HCT116 (cell line): ENCODE data around the gene COL4A3. TPM values are rescaled to one million over a fixed set of nuclear protein-coding genes. Genes with fewer than 3 reads are reported as not detected.

Experiments
- ATAC-seq: fragments of 200-7000 bp; cut with Tn5 transposase; 2 replicates; pipeline ENCODE4 v1.9.1; 2020; ENCODE audit warnings: mild to moderate bottlenecking, moderate library complexity
- BruUV-seq: library from RNA; stranded (reverse); fragments of 400-500 nt; replicated peaks from 2 replicates; lab custom pipeline; 2021; lab: Mats Ljungman, UMichigan
- CTCF ChIA-PET: fragments of 300-600 bp; sonication (Branson Sonifier 250); formaldehyde crosslinking; loops from one replicate; lab custom pipeline; 2021; ENCODE audit warnings: antibody characterized with exemption; lab: Charles Lee
- POLR2A ChIA-PET: fragments of 300-600, 350-600 bp; sonication (Branson Sonifier 250); formaldehyde crosslinking; loops from one replicate; lab custom pipeline; 2021; ENCODE audit warnings: antibody characterized with exemption; lab: Charles Lee
- RAD21 ChIA-PET, 2 experiments: fragments of 300-600 bp; sonication (Branson Sonifier 250); formaldehyde crosslinking; loops; one replicate each; lab custom pipeline; 2023; ENCODE audit warnings: low total read pairs in 2 of 2; ENCODE audit not compliant: uncharacterized antibody in 2 of 2, unreplicated experiment in 2 of 2, low non-redundant PET in 1 of 2; lab: Charles Lee
- DNase-seq: peaks from one replicate; pipeline ENCODE4 v3.0.0-alpha.2; 2010; ENCODE audit warnings: low read depth, low spot score
- H2AFZ ChIP-seq: fragments of 200-600 bp; shearing (Covaris generic), sonication (generic); 2 replicates; pipeline ENCODE4 v1.6.1; 2017; ENCODE audit warnings: low read depth, mixed run types, mixed read lengths, antibody characterized with exemption, low read length; ENCODE audit not compliant: poor library complexity, severe bottlenecking
- H3K27ac ChIP-seq: 2 replicates; pipeline ENCODE4 v1.5.1; 2012; ENCODE audit warnings: low read depth, low read length
- H3K27me3 ChIP-seq: fragments of 200-600 bp; sonication (generic); 2 replicates; pipeline ENCODE4 v1.6.1; 2016; ENCODE audit warnings: mixed run types, low read length, mixed read lengths; ENCODE audit not compliant: insufficient read depth
- H3K36me3 ChIP-seq, 2 experiments: fragments of 200-500 bp in 1 of 2; fragments of 200-600 bp in 1 of 2; sonication (Bioruptor generic) in 1 of 2; sonication (generic) in 1 of 2; 2 replicates each; pipeline versions ENCODE4 v1.5.1 to v1.6.1; 2014 to 2016; ENCODE audit warnings: low read length in 2 of 2, inconsistent platforms in 1 of 2, mixed read lengths in 1 of 2, mixed run types in 1 of 2; ENCODE audit not compliant: insufficient read depth in 2 of 2, control insufficient read depth in 1 of 2
- H3K4me1 ChIP-seq, 2 experiments: fragments of 200-600 bp in 1 of 2; sonication (generic) in 1 of 2; 2 replicates each; pipeline versions ENCODE4 v1.5.1 to v1.6.1; 2012 to 2017; ENCODE audit warnings: low read length in 2 of 2, inconsistent platforms in 1 of 2, mild to moderate bottlenecking in 1 of 2, mixed read lengths in 1 of 2, mixed run types in 1 of 2, moderate library complexity in 1 of 2; ENCODE audit not compliant: insufficient read depth in 2 of 2, control insufficient read depth in 1 of 2
- H3K4me2 ChIP-seq: fragments of 200-600 bp; sonication (generic); 2 replicates; pipeline ENCODE4 v1.6.1; 2017; ENCODE audit warnings: mixed run types, low read length, mixed read lengths
- H3K4me3 ChIP-seq, 2 experiments: fragments of 200-600 bp in 1 of 2; sonication (generic) in 1 of 2; replicated peaks in 1 of 2; 2 replicates each; pipeline ENCODE4 v1.5.1; 2011 to 2016; ENCODE audit warnings: low read length in 2 of 2, control low read depth in 1 of 2, low read depth in 1 of 2, mild to moderate bottlenecking in 1 of 2, mixed read lengths in 1 of 2, mixed run types in 1 of 2
- H3K79me2 ChIP-seq: fragments of 200-600 bp; sonication (generic); 2 replicates; pipeline ENCODE4 v1.6.1; 2017; ENCODE audit warnings: mild to moderate bottlenecking, mixed run types, low read length, moderate library complexity, mixed read lengths; ENCODE audit not compliant: insufficient read depth
- H3K9ac ChIP-seq: fragments of 200-600 bp; sonication (generic); 2 replicates; pipeline ENCODE4 v1.6.1; 2016; ENCODE audit warnings: low read length, mixed read lengths
- H3K9me2 ChIP-seq: fragments of 200-600 bp; sonication (generic), shearing (Covaris generic); 2 replicates; pipeline ENCODE4 v1.6.1; 2017; ENCODE audit warnings: mixed run types, mild to moderate bottlenecking, moderate library complexity; ENCODE audit not compliant: insufficient read depth
- H3K9me3 ChIP-seq, 2 experiments: fragments of 200-500 bp in 1 of 2; fragments of 200-600 bp in 1 of 2; sonication (Bioruptor generic) in 1 of 2; sonication (generic) in 1 of 2; 2 replicates each; pipeline ENCODE4 v1.6.1; 2014 to 2017; ENCODE audit warnings: low read length in 2 of 2, mixed read lengths in 2 of 2, inconsistent platforms in 1 of 2, low read depth in 1 of 2, mild to moderate bottlenecking in 1 of 2, mixed run types in 1 of 2, moderate library complexity in 1 of 2; ENCODE audit not compliant: control insufficient read depth in 1 of 2, insufficient read depth in 1 of 2
- H4K20me1 ChIP-seq: fragments of 200-600 bp; sonication (generic), shearing (Covaris generic); 2 replicates; pipeline ENCODE4 v1.6.1; 2017; ENCODE audit warnings: mixed run types, mild to moderate bottlenecking, moderate library complexity; ENCODE audit not compliant: insufficient read depth
- CBX3 ChIP-seq: IDR thresholded peaks from 2 replicates; pipeline ENCODE4 v1.6.1; 2012; ENCODE audit warnings: low read depth
- EGR1 ChIP-seq: IDR thresholded peaks from 2 replicates; pipeline ENCODE4 v1.6.1; 2012; ENCODE audit warnings: low read depth
- ELF1 ChIP-seq: IDR thresholded peaks from 2 replicates; pipeline ENCODE4 v1.6.1; 2012; ENCODE audit warnings: low read depth, borderline replicate concordance
- EZH2 ChIP-seq: fragments of 200-600 bp; sonication (generic); IDR thresholded peaks from 2 replicates; pipeline ENCODE4 v1.6.1; 2017; ENCODE audit warnings: antibody characterized with exemption, mixed run types
- JUND ChIP-seq: IDR thresholded peaks from 2 replicates; pipeline ENCODE4 v1.6.1; 2012
- MAX ChIP-seq: IDR thresholded peaks from 2 replicates; pipeline ENCODE4 v1.6.1; 2012
- POLR2AphosphoS5 ChIP-seq: IDR thresholded peaks from 2 replicates; pipeline ENCODE4 v1.6.1; 2011; ENCODE audit warnings: mild to moderate bottlenecking, low read depth, low read length, moderate library complexity
- RAD21 ChIP-seq: IDR thresholded peaks from 2 replicates; pipeline ENCODE4 v1.6.1; 2012; ENCODE audit warnings: low read depth, mild to moderate bottlenecking
- SP1 ChIP-seq: IDR thresholded peaks from 2 replicates; pipeline ENCODE4 v1.6.1; 2012; ENCODE audit warnings: low read depth
- YY1 ChIP-seq: IDR thresholded peaks from 2 replicates; pipeline ENCODE4 v1.6.1; 2011; ENCODE audit warnings: low read length, low read depth, moderate library complexity, mild to moderate bottlenecking; ENCODE audit not compliant: insufficient replicate concordance; ENCODE audit errors: extremely low read depth
- intact Hi-C: fragments of 100-400 bp; cut with micrococcal nuclease; formaldehyde crosslinking; loops from 2 replicates; pipeline ENCODE4 v1.10.0; 2022
- total RNA-seq: library from RNA; stranded (reverse); gene quantifications from one replicate; pipeline ENCODE4 v1.2.1, GENCODE V29; 2021; ENCODE audit not compliant: unreplicated experiment

The COL4A3 gene
- total RNA-seq, 1 experiment from 2014 or later: 4.9 TPM

GRCh38 chr2:227147023-227147422, 17.4 kb upstream of the COL4A3 start:
- ChIA-PET CTCF (no interaction called here), POLR2A (no interaction called here), RAD21 (no interaction called here)
- Histone ChIP-seq H3K27ac (no peak overlapping the region), H3K36me3 (no peaks in the 10 kb centered on the region), H4K20me1 (no peaks in the 10 kb centered on the region), H3K4me3 (no peak overlapping the region), H3K27me3 (no peaks in the 10 kb centered on the region), H3K79me2 (no peaks in the 10 kb centered on the region), H3K4me2 (no peak overlapping the region), H3K9ac (no peak overlapping the region), H2AFZ (no peak overlapping the region), H3K4me1 (no peaks in the 10 kb centered on the region), H3K9me3 (0 out of 4 replicates have a peak, but pooled peaks cover 0 to 4% of the 10 kb centered on the region in 2 experiments), H3K9me2 (no peaks in the 10 kb centered on the region)
- TF ChIP-seq SP1 (no peak), EZH2 (no peak), JUND (no peak), YY1 (no peak), EGR1 (no peak), POLR2AphosphoS5 (no peak), MAX (no peak), RAD21 (no peak)
- DNase-seq (no peak), ATAC-seq (no peak)
- intact Hi-C loops: loop anchor here (5.0 kb wide), 1 partner anchor 610 kb away; no protein-coding TSS in a partner anchor
- no TSS peak for BruUV-seq

GRCh38 chr2:227148106-227148505, 16.3 kb upstream of the COL4A3 start:
- DNase-seq: no peak
- peak; percentile 52; the same call in 1 of the 2 replicates for TF ChIP-seq CBX3
- no peak for TF ChIP-seq EGR1
- TF ChIP-seq ELF1: no peak
- CTCF ChIA-PET: no interaction called here
- Histone ChIP-seq H2AFZ (no peak overlapping the region), H3K9ac (no peak overlapping the region), H3K9me2 (no peaks in the 10 kb centered on the region), H3K27ac (no peak overlapping the region), H3K4me2 (no peak overlapping the region), H3K9me3 (0 out of 4 replicates have a peak, but pooled peaks cover 0 to 4% of the 10 kb centered on the region in 2 experiments), H3K4me3 (no peak overlapping the region), H3K36me3 (no peaks in the 10 kb centered on the region), H3K4me1 (peaks cover 0 to 3% of the 10 kb centered on the region in 2 experiments; a peak in 1 of 4 replicates), H4K20me1 (no peaks in the 10 kb centered on the region), H3K27me3 (no peaks in the 10 kb centered on the region), H3K79me2 (no peaks in the 10 kb centered on the region)
- intact Hi-C loops: loop anchor here (5.0 kb wide), 1 partner anchor 609 kb away; no protein-coding TSS in a partner anchor
- ATAC-seq: no peak
- RAD21 ChIA-PET: no interaction called here
- BruUV-seq: no TSS peak
- POLR2A ChIA-PET: no interaction called here
